B cell (primary cell): ENCODE measurements around the gene EHD4. TPM values are rescaled to one million over a fixed set of nuclear protein-coding genes. Genes with fewer than 3 reads are reported as not detected.

Source experiments
- ATAC-seq: fragments of 200-7000 bp; cut with Tn5 transposase; one replicate; pipeline ENCODE4 v1.10.0; 2021; ENCODE audit warnings: low read depth, mild to moderate bottlenecking, moderate number of reproducible peaks, moderate library complexity
- CTCF ChIA-PET: fragments of 350-600 bp; sonication (Branson Sonifier 250); formaldehyde crosslinking; loops from one replicate; lab custom pipeline; 2021; ENCODE audit warnings: antibody characterized with exemption, inconsistent platforms; lab: Charles Lee
- POLR2A ChIA-PET: fragments of 350-600 bp; sonication (Branson Sonifier 250); formaldehyde crosslinking; loops from one replicate; lab custom pipeline; 2021; ENCODE audit warnings: antibody characterized with exemption; lab: Charles Lee
- DNase-seq: peaks from one replicate; pipeline ENCODE4 v3.0.0; 2013
- H2AFZ ChIP-seq: 2 replicates; pipeline ENCODE4 v1.6.1; 2012; ENCODE audit warnings: mild to moderate bottlenecking, low read depth, low read length; ENCODE audit not compliant: insufficient read depth, poor library complexity, severe bottlenecking
- H3K27ac ChIP-seq, 2 donors: 1 replicate in 1 of 2; 2 replicates in 1 of 2; pipeline ENCODE4 v1.5.1; 2012 to 2013; ENCODE audit warnings: low read length in 2 of 2, mild to moderate bottlenecking in 2 of 2, moderate library complexity in 1 of 2
- H3K27me3 ChIP-seq, 4 experiments: fragments of 200-600 bp in 1 of 4; sonication (generic) in 1 of 4; replicated peaks in 1 of 4; 1 replicate in 2 of 4; 2 replicates in 2 of 4; pipeline versions ENCODE4 v1.6.1 to v1.7.0; 2013 to 2016; ENCODE audit warnings: low read length in 3 of 4, mild to moderate bottlenecking in 2 of 4, mixed read lengths in 1 of 4, moderate library complexity in 1 of 4; ENCODE audit not compliant: insufficient read depth in 4 of 4, control insufficient read depth in 3 of 4; ENCODE audit errors: control extremely low read depth in 1 of 4
- H3K36me3 ChIP-seq, 2 experiments: replicated peaks in 1 of 2; 1 replicate in 1 of 2; 2 replicates in 1 of 2; pipeline versions ENCODE4 v1.6.1 to v1.7.1; 2013; ENCODE audit warnings: low read length in 1 of 2; ENCODE audit not compliant: insufficient read depth in 2 of 2, control insufficient read depth in 1 of 2; ENCODE audit errors: control extremely low read depth in 1 of 2, extremely low read depth in 1 of 2
- H3K4me1 ChIP-seq, 2 donors: fragments of 200-600 bp in 1 of 2; sonication (generic) in 1 of 2; 1 replicate in 1 of 2; 2 replicates in 1 of 2; pipeline versions ENCODE4 v1.5.1 to v1.6.1; 2013 to 2017; ENCODE audit warnings: low read length in 2 of 2; ENCODE audit not compliant: control insufficient read depth in 2 of 2, insufficient read depth in 2 of 2
- H3K4me2 ChIP-seq: replicated peaks from 2 replicates; pipeline ENCODE3; 2012; ENCODE audit warnings: mild to moderate bottlenecking, low read depth, low read length; ENCODE audit not compliant: poor library complexity, severe bottlenecking
- H3K4me3 ChIP-seq, 5 experiments: fragments of 200-600 bp in 1 of 5; sonication (generic) in 1 of 5; 1 replicate in 3 of 5; 2 replicates in 2 of 5; pipeline versions ENCODE4 v1.5.1 to v1.7.0; 2011 to 2016; ENCODE audit warnings: low read length in 4 of 5, mild to moderate bottlenecking in 4 of 5, low read depth in 2 of 5, control low read depth in 1 of 5, moderate library complexity in 1 of 5; ENCODE audit not compliant: insufficient read depth in 1 of 5; ENCODE audit errors: control extremely low read depth in 1 of 5, extremely low read depth in 1 of 5
- H3K79me2 ChIP-seq: fragments of 200-600 bp; sonication (generic); one replicate; pipeline ENCODE4 v1.6.0; 2016; ENCODE audit warnings: low read length; ENCODE audit not compliant: control insufficient read depth, insufficient read depth
- H3K9ac ChIP-seq: fragments of 200-600 bp; sonication (generic); 2 replicates; pipeline ENCODE4 v1.6.1; 2017; ENCODE audit warnings: mild to moderate bottlenecking, low read length, moderate library complexity
- H3K9me3 ChIP-seq, 3 donors: one replicate each; pipeline versions ENCODE4 v1.6.1 to v1.7.1; 2013; ENCODE audit warnings: low read length in 2 of 3; ENCODE audit not compliant: control insufficient read depth in 2 of 3, insufficient read depth in 1 of 3; ENCODE audit errors: control extremely low read depth in 1 of 3
- H4K20me1 ChIP-seq: 2 replicates; pipeline ENCODE4 v1.6.0; 2012; ENCODE audit warnings: mild to moderate bottlenecking, low read length; ENCODE audit not compliant: insufficient read depth, control insufficient read depth, poor library complexity, severe bottlenecking
- H3K27ac Mint-ChIP-seq: one replicate; pipeline ENCODE4 v1.8.0; 2021; ENCODE audit warnings: mixed read lengths
- H3K27me3 Mint-ChIP-seq: one replicate; pipeline ENCODE4 v1.8.0; 2021; ENCODE audit warnings: mixed read lengths
- H3K4me1 Mint-ChIP-seq: one replicate; pipeline ENCODE4 v1.8.0; 2021; ENCODE audit warnings: mixed read lengths
- H3K4me3 Mint-ChIP-seq: one replicate; pipeline ENCODE4 v1.8.0; 2021; ENCODE audit warnings: mixed read lengths
- H3K9me3 Mint-ChIP-seq: one replicate; pipeline ENCODE4 v1.8.0; 2022; ENCODE audit warnings: mixed read lengths; ENCODE audit not compliant: insufficient read depth
- CTCF ChIP-seq: fragments of 200-600 bp; IDR thresholded peaks from one replicate; pipeline ENCODE4 v1.8.0; 2022; ENCODE audit warnings: antibody characterized with exemption, mild to moderate bottlenecking
- EZH2 ChIP-seq: IDR thresholded peaks from 2 replicates; pipeline ENCODE4 v1.6.1; 2012; ENCODE audit warnings: borderline replicate concordance, low read depth, mild to moderate bottlenecking, moderate library complexity, low read length; ENCODE audit not compliant: insufficient read depth, poor library complexity, severe bottlenecking
- WGBS: methylation state at CpG from one replicate; pipeline ENCODE4 v1.1.5; 2013; ENCODE audit warnings: missing lambda C conversion rate; ENCODE audit not compliant: insufficient coverage; 5-methylcytosine and 5-hydroxymethylcytosine counted together
- intact Hi-C: fragments of 100-400 bp; cut with micrococcal nuclease; formaldehyde crosslinking; loops from one replicate; pipeline ENCODE4 v1.10.0; 2022
- polyA plus RNA-seq: library from polyadenylated mRNA; depleted of rRNA; stranded (reverse); fragments of >200 nt; gene quantifications from 2 replicates; pipeline ENCODE4 v1.2.3, GENCODE V29; 2012
- total RNA-seq, 2 donors: library from RNA; stranded (reverse); fragments of 120-200 nt in 1 of 2; gene quantifications; 1 replicate in 1 of 2; 2 replicates in 1 of 2; pipeline versions ENCODE4 v1.2.3 to v1.2.4, GENCODE V29; 2013 to 2022

The EHD4 gene
- total and polyA plus RNA-seq, 2 donors (not counting 1 experiment from before 2014, with no cell fraction given): 3.1 to 12.7 TPM

- no peaks in the 10 kb centered on the region for H3K9me3 Mint-ChIP-seq
- peaks cover 44% of the 10 kb centered on the region for H3K4me1 Mint-ChIP-seq
- H3K79me2 ChIP-seq: peaks cover 4% of the 10 kb centered on the region
- peaks cover 2% of the 10 kb centered on the region in 2 experiments for H3K36me3 ChIP-seq
- no peak for TF ChIP-seq EZH2
- TF ChIP-seq CTCF: no peak
- peak overlapping the region; percentile 77 for H3K4me2 ChIP-seq
- H3K27me3 Mint-ChIP-seq: no peaks in the 10 kb centered on the region
- no peak for ATAC-seq
- peak overlapping the region in 4 of 5 experiments; percentile 10 to 47 (median 30) for H3K4me3 ChIP-seq
- intact Hi-C loops: loop anchor here (1.0 to 10.0 kb wide), 5 partner anchors 10 to 990 kb away; partner anchors contain the start of genes JMJD7 and MAPKBP1
- POLR2A ChIA-PET: interaction anchor here (1.5 to 1.7 kb wide), 3 partner anchors 10 to 120 kb away, joined by 4 to 7 read pairs (median 6); partner anchors contain the start of gene MAPKBP1
- peak overlapping the region; percentile 71 to 80 for H3K27ac ChIP-seq
- DNase-seq: no peak
- CTCF ChIA-PET: interaction anchor here (0.7 to 11.0 kb wide), 9 partner anchors 8 to 121 kb away, joined by 3 to 81 read pairs (median 5); partner anchors contain the start of genes EHD4 and MAPKBP1
- peak overlapping the region; percentile 84 for H3K4me3 Mint-ChIP-seq
- H3K27me3 ChIP-seq: no peaks in the 10 kb centered on the region
- no peaks in the 10 kb centered on the region for H4K20me1 ChIP-seq
- H3K4me1 ChIP-seq: peaks cover 37 to 45% of the 10 kb centered on the region in 2 donors
- H3K27ac Mint-ChIP-seq: peak overlapping the region; percentile 97
- peak overlapping the region; percentile 70 for H2AFZ ChIP-seq
- H3K9me3 ChIP-seq: peaks cover 0 to 9% (median 2%) of the 10 kb centered on the region in 3 donors
- peak overlapping the region; percentile 49 for H3K9ac ChIP-seq
- 78% methylated on average over 16 of the region's 17 CpGs for WGBS
Observed at GRCh38 chr15:41894251-41894790, 78.0 kb downstream of the EHD4 start.
